ENCODE results near the gene LRRC61. TPM values are rescaled to one million over a fixed set of nuclear protein-coding genes. Genes with fewer than 3 reads are reported as not detected.

LRRC61 gene
- total and polyA plus RNA-seq, 2 of the 13 experiments (the other 11 are each of a cell fraction or from before 2014, with no cell fraction given) = 33.0 to 34.8 TPM

DNA sequence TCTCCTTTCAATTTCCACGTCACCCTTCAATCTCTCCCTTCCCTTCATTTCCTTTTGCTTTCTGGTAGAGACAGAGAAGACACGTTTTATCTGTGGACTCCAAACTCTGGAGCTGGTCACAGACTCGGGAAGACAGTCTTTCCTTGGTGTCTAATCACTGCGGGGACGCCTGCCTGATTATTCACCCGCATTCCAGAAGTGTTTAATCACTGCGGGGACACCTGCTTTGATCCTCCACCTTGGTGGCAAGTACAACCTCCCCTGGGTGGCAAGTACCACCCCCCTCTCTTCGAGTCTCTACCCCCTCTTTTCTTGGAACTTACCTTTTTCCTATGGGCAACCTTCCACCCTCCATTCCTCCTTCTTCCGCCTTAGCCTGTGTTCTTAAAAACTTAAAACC lies 15.3 kb upstream of the LRRC61 start:
- no peak overlapping the region for H3K27ac ChIP-seq (ENCODE audit: extremely low read length, insufficient read depth, low read length)
- TF ChIP-seq ZNF878 (CRISPR knock-in tag; IDR thresholded peaks at IDR 0.05) (no peak), RXRA (CRISPR knock-in tag; IDR thresholded peaks at IDR 0.05) (no peak), CEBPG (CRISPR knock-in tag; IDR thresholded peaks at IDR 0.05) (no peak), ZNF205 (CRISPR knock-in tag; IDR thresholded peaks at IDR 0.05) (no peak), ZFP90 (CRISPR knock-in tag; IDR thresholded peaks at IDR 0.05; ENCODE audit: borderline replicate concordance) (no peak), HNF4A (CRISPR knock-in tag; IDR thresholded peaks at IDR 0.05) (no peak), MAZ (IDR thresholded peaks at IDR 0.05; ENCODE audit: borderline replicate concordance, low read depth, low read length) (no peak), MAZ (CRISPR knock-in tag; IDR thresholded peaks at IDR 0.05; ENCODE audit: low read depth) (no peak), ZNF496 (CRISPR knock-in tag; IDR thresholded peaks at IDR 0.05; ENCODE audit: insufficient replicate concordance) (no peak), NFE2L1 (CRISPR knock-in tag; IDR thresholded peaks at IDR 0.05; ENCODE audit: borderline replicate concordance) (no peak), ATRX (CRISPR knock-in tag; IDR thresholded peaks at IDR 0.05; ENCODE audit: borderline replicate concordance) (no peak), ATF7 (IDR thresholded peaks at IDR 0.05) (no peak), ATF7 (CRISPR knock-in tag; IDR thresholded peaks at IDR 0.05) (no peak), SMC3 (IDR thresholded peaks at IDR 0.05; ENCODE audit: low read length) (no peak), ISX (CRISPR knock-in tag; conservative IDR thresholded peaks at IDR 0.05) (no peak)
- TF ChIP-seq, protein P1, sequence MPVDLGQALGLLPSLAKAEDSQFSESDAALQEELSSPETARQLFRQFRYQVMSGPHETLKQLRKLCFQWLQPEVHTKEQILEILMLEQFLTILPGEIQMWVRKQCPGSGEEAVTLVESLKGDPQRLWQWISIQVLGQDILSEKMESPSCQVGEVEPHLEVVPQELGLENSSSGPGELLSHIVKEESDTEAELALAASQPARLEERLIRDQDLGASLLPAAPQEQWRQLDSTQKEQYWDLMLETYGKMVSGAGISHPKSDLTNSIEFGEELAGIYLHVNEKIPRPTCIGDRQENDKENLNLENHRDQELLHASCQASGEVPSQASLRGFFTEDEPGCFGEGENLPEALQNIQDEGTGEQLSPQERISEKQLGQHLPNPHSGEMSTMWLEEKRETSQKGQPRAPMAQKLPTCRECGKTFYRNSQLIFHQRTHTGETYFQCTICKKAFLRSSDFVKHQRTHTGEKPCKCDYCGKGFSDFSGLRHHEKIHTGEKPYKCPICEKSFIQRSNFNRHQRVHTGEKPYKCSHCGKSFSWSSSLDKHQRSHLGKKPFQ (CRISPR knock-in tag; IDR thresholded peaks at IDR 0.05; ENCODE audit: insufficient replicate concordance) = no peak
- 62% methylated on average over 9 of the region's 9 CpGs for WGBS (ENCODE audit: low lambda C conversion rate)
- H3K36me3 ChIP-seq (replicated peaks in 1 of 2; ENCODE audit: control insufficient read depth in 1 of 2, insufficient read depth in 2 of 2, low read length in 2 of 2) = no peaks in the 10 kb centered on the region
- no TSS peak for BruUV-seq (replicated peaks)
- ATAC-seq = no peak
- no peaks in the 10 kb centered on the region for H3K27me3 ChIP-seq (ENCODE audit: control insufficient read depth in 1 of 2, insufficient read depth in 2 of 2, low read length in 2 of 2)
- peaks cover 22% of the 10 kb centered on the region for H3K4me1 ChIP-seq (ENCODE audit: insufficient read depth, low read length)
- no peak overlapping the region for H3K9ac ChIP-seq (ENCODE audit: insufficient read depth, low read depth, low read length)
- H3K9me3 ChIP-seq (ENCODE audit: low read length) = no peaks in the 10 kb centered on the region
- no peaks in the 10 kb centered on the region for H3K79me2 ChIP-seq (ENCODE audit: insufficient read depth, low read length)
- no peak for DNase-seq (ENCODE audit: low spot score)
- FAIRE-seq = no peak
- no peak overlapping the region for H3K4me3 ChIP-seq (replicated peaks in 1 of 3; ENCODE audit: insufficient read depth in 1 of 3, low read depth in 2 of 3, low read length in 3 of 3)
- H3K4me2 ChIP-seq (ENCODE audit: low read depth, low read length) = no peak overlapping the region
- CTCF ChIA-PET (ENCODE audit: low intra/inter-chr PET ratio, low total read pairs) = no interaction called here
- H2AFZ ChIP-seq (ENCODE audit: low read length) = no peak overlapping the region
- intact Hi-C loops (cut with micrococcal nuclease; ENCODE audit: unreplicated experiment) (no loop called here), in situ Hi-C loops (cut with HindIII; ENCODE audit: extremely low pct_ligation_motif_present, low pct_unique_long_range_greater_than_20kb) (no loop called here)
- POLR2A ChIA-PET = no interaction called here
- no peaks in the 10 kb centered on the region for H4K20me1 ChIP-seq (ENCODE audit: insufficient read depth, low read length)

All from HepG2 (cell line).